Ovary (tissue), 3 donors: ENCODE measurements around the gene GALNTL6.

Experiments
- EP300 ChIP-seq: sonication (generic); formaldehyde crosslinking; IDR thresholded peaks from one replicate; pipeline ENCODE4 v1.6.1; 2017; ENCODE audit warnings: antibody characterized with exemption
- TF ChIP-seq, protein P1 (sequence below), 3 donors: fragments of 450-650 bp in 2 of 3; fragments of 200-600 bp in 1 of 3; IDR thresholded peaks; one replicate each; pipeline versions ENCODE4 v1.5.1 to v1.8.0; 2016 to 2022; ENCODE audit warnings: antibody characterized with exemption in 3 of 3, mild to moderate bottlenecking in 1 of 3
- donor health status: DM: no; HTN: no; CAD: no.

DNA sequence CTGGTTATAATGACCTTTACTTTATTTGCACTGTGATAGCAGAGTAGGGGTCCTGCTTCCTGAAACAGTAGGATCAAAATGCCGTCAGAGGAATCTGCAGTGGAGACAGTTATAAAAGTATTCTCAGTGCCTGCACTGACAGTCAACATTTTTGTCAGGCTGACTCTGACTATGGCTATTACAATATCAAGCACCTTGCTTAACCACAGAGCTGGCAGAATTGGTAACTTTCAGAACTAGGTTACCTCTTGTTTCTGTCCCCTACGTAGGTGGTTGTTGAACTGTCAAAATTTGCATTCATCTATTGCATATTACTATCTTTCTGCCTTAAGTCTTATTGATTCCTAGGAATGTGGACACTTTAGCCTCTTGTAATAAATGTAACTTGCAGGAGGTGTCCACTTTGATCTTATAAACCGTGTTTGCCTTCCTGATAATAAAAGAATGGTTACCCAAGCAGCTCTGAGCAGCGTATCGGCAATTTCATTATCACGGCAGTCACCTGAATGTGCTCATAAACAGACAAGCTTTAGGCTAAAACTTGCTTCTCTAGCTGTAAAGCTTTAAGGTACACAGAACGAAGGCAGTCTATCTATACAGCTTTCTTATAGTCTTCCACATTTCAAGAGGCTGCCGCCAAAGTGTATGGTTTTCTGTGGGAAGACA, 1002.4 kb downstream of the GALNTL6 start:
- TF ChIP-seq, protein P1, sequence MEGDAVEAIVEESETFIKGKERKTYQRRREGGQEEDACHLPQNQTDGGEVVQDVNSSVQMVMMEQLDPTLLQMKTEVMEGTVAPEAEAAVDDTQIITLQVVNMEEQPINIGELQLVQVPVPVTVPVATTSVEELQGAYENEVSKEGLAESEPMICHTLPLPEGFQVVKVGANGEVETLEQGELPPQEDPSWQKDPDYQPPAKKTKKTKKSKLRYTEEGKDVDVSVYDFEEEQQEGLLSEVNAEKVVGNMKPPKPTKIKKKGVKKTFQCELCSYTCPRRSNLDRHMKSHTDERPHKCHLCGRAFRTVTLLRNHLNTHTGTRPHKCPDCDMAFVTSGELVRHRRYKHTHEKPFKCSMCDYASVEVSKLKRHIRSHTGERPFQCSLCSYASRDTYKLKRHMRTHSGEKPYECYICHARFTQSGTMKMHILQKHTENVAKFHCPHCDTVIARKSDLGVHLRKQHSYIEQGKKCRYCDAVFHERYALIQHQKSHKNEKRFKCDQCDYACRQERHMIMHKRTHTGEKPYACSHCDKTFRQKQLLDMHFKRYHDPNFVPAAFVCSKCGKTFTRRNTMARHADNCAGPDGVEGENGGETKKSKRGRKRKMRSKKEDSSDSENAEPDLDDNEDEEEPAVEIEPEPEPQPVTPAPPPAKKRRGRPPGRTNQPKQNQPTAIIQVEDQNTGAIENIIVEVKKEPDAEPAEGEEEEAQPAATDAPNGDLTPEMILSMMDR (IDR thresholded peaks at IDR 0.05) = no peak
- TF ChIP-seq EP300 = no peak
